Measurements from ENCODE around the gene SSC5D.

GRCh38 chr19:55464039-55464661, 24.1 kb upstream of the SSC5D start:
- no peak for TF ChIP-seq CTCF (IDR thresholded peaks at IDR 0.05)
- TF ChIP-seq ZFX (IDR thresholded peaks at IDR 0.05; ENCODE audit: borderline replicate concordance): no peak

Measured in 22Rv1 (cell line).